Hematopoietic multipotent progenitor cell treated with erythropoietin and hydrocortisone succinate and interleukin-3 and kit ligand, for 15 days (in vitro differentiated cells): ENCODE measurements around the gene DDRGK1.
"Not testable (repeated sequence)": the region's sequence is repeated elsewhere in the genome, so short reads cannot be mapped to it uniquely, and the experiment has no call there.

Source experiments
- DNase-seq: peaks from one replicate; pipeline ENCODE4 v3.0.0-alpha.2; 2015; ENCODE audit warnings: low spot score

Gene DDRGK1

DNA sequence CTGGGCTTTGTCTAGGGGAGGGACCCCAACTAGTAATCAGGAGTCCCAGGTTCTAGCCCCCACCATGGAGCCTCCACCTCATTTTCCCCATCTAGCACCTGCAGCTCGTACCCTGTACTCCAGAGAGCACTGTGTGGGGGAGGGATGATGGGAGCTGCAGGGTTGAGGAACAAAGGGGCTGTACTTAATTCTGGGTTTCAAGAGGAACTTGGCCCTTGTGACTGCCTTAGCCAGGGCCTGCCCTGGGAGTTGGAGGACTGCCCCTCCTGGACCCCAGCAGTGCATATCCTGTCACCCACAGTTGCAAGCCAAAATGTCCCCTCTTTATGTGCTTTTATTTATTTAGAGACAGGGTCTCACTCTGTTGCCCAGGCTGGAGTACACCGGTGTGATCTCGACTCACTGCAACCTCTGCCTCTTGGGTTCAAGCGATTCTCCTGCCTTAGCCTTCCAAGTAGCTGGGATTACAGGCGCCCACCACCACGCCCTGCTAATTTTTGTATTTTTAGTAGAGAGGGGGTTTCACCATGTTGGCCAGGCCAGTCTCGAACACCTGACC lies 11.0 kb upstream of the DDRGK1 start:
- DNase-seq: not testable (repeated sequence)

DNA sequence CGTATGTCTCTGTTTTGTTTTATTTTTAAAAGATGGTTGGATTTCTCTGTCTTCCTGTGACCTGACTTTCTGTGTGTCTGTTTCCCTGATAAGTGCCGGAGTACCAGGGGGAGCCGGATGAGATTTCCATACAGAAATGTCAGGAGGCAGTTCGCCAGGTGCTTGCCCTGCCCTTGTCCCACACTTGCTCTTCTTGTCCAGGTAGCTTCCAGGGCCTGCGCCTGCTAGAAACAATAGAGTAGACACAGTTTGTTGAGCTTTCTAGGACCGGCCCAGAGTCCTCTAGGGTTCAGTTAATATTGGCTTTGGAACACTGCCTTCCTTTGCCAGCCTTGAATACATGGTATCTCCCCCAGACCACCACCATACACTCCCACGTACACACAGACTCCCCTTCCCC lies 8.7 kb upstream of the DDRGK1 start:
- DNase-seq: no peak

DNA sequence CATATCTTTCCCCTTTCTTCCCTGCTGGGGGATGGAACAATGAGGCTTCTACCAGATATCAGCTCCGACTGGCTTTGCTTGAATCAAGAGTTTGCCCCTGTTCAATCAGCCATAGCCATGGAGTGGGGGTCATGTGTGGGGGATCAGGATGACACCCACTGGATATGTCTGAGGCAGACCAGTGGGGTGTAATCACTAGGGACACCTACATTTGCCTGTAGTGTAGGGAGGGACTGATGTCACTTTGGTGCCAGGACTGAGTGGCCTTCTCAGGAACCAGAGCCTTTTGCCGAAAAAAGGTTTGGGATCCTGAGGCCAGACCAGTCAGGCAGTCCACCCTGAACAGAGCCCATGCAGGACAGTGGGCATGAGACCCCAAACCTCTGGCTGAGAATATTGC lies 5.9 kb upstream of the DDRGK1 start:
- no peak for DNase-seq

DNA sequence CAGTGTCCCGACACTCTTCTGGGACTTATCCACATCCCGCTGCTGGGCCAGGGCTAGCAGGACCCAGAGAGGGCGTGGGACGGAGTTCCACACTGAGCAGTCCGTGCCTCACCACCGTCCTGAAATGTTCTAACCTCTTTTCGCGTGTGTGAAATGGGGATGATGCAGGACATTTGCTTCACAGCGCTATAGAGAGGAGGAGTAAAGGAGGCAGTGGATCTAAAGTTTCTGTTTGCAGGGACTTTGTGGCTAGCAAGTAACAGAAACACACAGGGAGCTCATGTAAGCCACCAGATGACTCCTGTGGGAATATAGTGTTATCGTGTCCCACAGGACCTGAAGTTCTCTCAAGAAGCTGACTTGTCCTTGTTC lies 5.5 kb upstream of the DDRGK1 start:
- DNase-seq: peak; percentile 26

DNA sequence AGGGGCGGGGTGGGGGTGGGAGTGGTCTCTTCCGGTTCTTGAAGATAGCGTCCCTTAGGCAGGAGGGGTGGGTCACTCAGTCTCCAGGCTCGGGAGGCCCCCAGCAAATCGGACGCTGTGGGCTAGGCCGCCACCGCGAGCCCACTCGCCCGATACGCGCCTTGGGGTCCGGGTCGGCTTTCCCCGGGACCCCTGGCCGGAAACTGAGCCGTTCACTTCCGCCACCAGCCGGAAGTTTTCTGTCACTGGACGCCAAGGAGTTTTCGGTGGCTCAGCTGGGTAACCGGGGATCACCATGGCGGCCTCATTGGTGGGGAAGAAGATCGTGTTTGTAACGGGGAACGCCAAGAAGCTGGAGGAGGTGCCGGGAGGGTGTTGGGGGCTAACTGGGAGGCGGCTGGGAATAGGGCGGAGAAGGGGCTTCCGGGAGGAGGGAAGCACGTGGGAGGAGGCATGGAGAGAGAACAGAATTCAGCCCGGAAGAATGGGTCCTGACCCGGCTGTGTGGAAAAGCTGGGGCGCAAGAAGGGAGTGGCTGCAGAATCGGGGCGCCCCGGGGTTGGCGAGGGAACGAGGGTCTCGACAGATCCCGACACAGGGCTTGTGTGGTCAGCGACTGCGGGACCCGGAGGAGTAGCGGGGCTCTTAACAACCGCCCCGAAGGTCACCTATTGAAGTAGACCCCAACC lies 4.9 kb upstream of the DDRGK1 start, which contains the start of gene ITPA:
TSS of gene ITPA (plus strand) at position 242 of the 689 bp plus-strand sequence. CDS start at position 296, 54 bp downstream.
- DNase-seq: peak; percentile 48

DNA sequence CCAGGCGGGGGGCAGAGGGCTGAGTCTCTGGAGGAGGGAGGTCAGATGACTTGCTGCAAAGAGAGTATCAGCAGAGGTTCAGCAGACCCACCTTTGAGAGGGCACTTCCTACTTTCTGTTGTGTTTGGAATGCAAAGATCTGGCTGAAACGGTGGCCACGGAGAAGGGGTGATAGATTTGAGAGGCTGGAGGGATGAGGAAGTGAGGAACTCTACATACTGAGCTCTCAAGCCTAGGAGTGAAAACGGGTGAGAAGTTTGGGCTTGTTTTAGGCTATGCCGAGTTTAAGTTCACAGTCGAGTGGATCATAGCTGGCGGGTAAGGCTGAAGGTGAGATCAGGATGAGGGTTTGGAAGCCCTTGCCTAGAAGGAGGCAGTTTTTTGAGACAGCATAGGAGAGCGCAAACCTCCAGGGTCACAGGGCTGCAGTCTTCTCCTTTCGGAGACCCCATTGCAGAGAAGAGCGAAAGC lies 4.3 kb upstream of the DDRGK1 start:
- DNase-seq: no peak

DNA sequence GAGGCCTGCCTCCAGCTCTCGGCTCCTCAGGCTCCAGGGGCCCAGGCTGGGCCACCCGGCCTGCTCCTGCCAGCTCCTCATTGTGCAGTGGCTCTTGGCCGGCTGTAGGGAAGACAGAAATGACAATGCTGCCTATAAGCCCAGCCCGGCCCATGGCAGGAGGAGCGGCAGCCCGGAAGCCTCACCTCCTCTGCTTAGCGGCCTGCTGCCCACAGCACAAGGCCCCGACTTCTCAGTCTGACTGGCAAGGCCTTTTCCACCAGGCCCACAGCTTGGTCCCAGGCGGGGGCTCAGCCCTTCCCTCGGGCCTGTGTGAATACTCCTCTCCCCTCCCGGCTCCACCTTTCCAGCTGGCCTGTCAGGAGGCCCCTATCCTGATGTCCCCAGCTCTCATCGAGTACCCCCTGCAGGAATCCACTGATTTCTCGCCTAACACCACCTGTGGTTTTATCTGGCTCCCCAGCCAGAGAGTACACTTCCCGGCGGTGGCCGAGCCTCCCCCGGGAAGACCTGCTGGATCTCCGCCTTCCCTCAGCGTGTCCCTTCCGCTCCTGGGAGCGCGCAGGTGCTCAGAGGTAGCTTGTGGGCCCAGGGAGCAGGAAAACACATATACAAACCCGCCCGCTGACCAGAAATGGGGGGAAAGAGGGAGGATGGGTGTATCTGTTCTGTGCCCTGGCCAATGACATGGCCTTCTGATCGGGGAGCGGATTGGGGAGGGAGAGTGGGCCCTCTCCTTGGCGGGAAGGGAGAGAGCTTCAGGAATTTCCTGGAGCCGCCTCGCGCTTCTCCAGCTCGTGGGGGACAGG lies 963 bp downstream of the DDRGK1 start:
- peak; percentile 50 for DNase-seq

DNA sequence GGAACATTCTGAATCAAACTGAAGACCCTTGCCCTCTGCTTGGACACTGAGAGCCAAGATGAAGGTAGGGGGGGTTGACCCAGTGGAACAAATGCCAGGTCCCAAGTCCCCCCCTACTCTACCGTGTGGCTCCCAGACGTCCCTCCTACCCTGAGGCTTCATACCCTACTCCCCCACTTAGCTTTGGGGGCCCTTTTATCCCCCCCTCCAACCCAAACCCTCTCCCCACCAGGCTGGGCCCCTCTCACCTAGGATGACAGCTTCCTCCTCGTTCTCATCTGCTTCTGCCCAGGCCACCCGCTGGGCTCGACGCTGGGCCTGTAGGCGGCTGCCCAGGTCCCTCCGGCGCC lies 1.5 kb downstream of the DDRGK1 start:
- no peak for DNase-seq

DNA sequence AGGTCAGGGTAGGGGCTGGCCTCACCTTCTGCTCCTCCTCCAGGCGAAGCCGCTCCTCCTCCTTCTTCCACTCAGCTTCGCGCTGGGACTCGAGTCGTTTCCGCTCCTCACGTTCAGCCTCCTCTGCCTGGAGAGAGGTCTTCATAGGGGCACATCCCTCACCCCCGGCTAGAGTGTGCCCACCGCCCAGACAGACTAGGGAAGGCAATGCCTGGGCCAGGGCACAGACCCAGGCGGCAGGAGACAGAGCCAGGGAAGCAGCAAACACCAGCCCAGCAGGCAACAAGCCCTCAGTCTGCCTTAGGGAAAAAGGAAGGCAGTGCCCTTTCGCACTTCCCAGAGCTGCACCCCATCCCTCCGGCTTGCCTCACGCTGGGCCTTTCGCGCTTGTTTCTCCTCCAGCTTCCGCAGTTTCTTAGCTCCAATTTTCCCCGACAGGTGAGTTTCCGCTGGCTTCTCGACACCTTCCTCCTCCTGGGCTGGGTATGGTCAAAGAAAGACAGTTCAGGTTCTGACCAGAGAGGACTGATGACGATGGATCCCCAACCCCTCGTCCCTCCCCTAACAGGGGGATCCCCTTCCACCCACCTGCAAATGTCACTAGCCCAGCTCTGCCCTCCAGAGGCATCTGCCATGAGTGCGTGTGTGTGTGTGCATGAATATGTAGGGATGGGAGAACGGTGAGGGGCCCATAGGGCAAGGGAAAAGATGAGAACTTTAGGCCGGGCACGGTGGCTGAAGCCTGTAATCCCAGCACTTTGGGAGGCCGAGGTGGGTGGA lies 4.3 kb downstream of the DDRGK1 start:
- DNase-seq: no peak

DNA sequence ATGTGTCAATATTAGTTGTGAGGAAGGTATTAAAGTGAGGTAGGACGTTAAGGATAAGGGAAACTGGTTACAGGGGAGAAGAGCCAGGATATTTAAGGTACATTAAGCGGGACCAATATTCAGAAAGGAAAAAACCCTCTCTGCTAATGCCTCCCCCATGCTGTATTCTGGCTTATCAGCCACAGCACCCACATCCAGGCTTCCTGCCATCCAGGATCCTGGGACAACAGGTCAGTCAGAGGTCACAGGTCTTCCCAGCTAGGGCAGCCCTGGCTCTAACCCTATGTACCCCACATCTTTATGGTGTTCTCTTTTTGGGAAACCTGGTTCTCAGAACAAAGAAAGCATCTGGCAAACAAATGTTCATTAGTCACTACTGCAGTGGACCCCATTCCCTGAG lies 5.3 kb downstream of the DDRGK1 start:
- no peak for DNase-seq

DNA sequence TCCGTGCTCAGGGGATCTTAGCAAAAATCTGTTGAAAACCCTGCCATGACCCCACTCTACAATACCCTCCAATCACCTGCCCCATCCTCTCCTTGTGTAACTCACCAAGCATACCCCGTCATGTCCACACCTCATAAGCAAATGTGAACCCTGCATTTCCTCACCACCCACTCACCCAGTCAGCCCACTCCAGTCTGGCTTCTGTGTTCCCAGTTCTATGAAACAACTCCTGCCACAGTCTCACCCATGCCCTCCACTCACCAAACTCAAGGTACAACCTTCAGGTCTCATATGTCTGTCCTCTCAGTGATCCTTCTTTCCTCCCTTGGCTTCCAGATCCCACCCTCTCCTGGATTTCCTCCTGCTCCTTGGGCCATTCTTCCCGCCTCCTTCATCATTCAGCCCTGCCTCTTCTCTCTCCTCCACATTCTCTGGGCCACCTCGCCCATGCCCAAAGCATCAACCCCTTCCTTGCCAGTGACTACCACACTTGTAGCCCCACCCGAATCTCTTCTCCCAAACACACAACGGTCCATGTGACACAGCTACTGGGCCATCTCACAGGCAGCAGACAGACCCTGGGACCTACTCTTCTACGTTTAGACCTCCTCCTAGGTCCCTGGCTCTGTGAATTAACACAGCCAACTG lies 8.8 kb downstream of the DDRGK1 start:
- no peak for DNase-seq

DNA sequence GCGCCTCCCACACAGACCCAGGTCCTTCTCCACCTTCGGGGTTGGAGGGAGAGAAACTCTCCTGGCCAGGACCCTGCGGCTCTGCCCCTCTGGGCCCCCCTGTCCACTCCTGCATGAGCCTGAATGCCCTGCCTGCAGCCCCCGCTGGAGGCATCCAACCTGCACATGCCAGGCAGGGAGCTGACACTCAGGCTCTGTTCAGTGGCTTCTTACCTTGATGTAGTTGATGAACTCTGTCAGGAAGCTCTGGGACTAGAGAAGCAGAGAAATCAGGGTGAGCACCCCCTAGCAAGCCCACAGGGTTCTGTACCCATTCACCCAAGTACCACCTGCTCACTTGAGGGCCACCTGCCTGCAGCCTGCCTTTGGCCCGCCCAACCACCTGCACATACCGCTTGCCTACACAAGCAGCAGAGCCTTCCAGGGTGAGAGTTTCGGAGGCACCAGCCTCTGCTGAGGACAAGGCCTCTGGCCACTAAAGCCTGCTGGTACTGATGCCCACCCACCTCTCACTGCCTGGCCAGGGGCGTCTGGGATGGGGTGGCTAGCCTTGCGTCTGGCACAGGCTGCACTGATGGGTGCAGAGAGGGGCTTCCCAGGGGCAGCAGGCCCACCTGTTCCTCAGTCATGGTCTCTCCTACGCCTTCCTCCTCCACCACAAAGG lies 9.7 kb downstream of the DDRGK1 start:
- DNase-seq: no peak

DNA sequence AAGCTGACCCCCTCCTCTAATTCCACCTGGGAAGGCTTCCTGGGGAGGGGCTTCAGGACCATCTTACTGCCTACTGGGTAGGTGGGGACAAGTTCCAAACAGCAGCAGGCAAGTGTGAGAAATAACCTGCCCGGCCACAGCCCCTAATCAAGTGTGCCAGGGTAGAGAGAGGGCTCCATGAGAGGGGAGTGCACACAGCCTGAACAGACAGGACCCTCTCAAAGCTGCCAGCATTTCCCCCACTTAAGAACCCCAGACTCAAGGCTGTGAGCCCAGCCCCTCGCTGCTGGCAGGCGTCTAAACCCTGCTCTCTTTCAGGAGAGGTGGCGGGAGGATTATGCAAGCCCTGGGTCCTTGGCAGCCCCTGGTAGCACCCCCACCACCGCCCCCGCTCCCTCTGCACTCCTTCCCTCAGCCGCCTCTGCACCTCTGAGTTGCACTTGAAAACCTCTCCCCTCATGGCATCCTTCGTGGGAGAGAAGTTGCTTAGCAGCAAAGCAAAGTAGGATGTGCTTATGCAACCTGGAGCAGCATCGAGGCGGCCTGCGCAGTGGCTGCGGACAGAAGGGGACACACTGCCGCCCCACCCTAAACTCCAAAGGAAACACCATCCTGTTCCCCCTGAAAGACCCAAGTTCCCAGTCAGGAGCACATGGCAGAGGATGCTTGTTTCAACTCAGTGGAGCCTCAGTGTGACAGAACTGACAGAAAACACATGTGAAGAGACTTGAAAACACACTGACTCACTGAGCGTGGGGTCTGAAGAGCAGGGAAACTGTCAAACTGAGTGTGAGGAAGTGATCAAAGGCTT lies 10.5 kb downstream of the DDRGK1 start:
- no peak for DNase-seq

DNA sequence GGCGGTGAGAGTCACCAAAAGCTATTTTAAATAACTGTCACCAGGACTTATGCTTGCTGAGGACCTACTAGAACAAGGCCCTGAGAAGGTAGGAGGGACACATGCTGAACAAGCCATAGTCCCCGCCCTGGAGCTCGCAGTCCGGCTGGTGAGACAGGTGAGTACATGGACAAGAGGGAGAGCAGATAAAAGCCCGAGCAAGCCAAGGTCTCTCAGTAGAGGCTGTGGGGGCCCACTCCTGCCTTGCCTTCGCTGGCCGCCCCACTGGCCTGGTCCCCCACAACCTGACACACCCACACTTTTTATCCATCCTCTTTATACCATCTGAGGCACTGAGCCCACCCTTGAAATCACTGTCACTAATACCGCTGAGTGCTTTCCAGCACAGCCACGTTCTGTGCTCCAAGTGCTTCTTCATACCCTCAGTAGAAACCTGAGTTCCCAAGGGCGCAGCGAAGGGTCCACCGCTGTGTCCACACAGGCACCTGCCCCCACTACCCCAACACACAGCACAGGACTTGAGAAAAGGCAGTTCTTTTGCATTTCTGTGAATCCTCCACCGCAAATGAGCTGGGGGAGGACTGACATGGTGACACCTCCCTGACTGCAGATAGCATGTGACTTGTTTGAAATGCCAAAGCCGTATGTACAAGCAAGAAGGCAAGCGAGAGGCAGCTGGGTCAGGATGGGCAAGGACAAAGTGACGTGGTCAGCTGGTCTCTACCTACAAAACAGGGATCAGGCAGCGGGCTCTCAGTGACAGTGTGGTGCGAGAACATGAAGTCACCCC lies 12.1 kb downstream of the DDRGK1 start:
- DNase-seq: no peak

DNA sequence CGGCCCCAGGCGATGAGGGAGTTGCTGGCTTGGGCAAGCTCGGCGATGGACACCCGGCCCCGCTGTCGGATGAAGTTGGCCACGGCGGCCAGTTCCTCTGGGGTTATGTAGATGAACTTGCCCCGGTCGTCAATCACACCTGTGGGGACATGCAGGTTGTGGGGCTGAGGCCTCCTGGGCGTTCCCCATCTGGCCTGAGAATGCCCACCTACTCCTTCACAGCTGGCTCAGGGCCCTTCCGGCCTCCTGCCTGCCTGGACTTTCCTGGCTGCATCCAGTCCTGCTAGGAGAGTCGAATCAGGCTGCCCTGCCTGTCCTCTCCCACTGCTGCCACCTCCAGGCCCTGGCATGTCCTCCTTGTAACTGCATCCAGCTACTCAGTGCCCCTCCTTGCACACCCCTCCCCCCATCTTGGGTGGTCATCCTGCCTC lies 13.8 kb downstream of the DDRGK1 start:
- DNase-seq: no peak

DNA sequence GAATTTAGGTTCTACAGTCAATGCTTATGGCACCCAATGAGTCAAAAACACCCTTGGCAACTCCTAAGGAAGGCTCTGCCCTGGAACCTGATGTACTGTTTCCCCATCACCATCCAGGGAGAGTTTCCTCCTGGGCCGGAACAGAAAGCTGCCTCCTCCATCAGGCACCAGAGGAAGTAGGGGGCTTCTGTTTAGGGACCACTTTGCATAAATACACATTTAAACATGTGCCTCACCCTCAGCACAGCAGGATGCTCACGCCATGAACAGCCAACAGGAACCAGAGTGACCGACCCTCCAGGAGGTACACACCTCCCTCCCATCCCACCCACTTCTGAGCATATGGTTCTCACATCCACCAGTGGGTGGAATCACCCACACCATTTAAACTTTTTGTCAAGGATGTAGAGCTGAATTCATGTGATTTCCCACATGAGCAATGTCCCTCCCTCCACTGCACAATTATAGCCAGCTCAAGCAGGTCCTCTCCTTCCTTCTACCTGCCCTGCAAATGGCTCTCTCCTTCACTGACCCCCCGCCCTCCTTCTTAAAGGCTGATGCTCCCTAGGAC lies 14.8 kb downstream of the DDRGK1 start:
- DNase-seq: no peak

DNA sequence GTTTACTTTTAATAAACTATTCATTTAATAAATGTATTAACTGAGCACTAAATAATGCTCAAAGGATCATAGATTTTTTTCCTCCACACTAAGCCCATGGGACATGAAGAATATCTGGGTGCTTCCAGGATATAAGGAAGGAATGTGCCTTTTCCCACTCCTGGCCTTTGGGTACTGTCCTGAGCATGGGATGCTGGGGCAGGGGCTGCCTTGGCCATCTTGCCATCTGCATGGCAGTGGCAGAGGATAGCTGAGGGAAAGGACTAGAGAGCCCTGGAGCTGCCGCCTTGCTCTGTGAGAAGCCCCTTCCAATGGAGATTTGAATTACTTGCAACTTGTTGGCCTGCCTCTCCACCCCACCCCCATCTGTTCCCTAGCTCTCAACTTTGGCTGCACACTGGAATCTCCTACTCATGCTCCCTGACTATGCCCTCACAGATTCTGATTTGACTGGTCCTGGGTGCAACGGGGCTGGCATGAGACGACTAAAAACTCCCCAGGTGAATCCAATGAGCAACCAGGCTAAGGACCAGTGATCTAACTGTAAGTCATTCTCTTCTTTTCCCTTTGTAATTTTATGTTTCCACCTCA lies 15.6 kb downstream of the DDRGK1 start:
- DNase-seq: no peak

DNA sequence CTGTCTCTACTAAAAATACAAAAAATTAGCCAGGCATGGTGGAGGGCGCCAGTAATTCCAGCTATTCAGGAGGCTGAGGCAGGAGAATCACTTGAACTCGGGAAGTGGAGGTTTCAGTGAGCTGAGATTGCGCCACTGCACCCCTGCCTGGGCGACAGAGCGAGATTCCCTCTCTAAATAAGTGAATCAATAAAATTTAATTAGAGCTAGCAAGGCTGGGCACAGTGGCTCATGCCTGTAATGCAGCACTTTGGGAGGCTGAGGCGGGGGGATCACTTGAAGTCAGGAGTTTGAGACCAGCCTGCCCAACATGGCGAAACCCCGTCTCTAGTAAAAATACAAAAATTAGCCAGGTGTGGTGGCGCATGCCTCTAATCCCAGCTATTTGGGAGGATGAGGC lies 16.6 kb downstream of the DDRGK1 start:
- DNase-seq: not testable (repeated sequence)
